Hepatocyte (in vitro differentiated cells): ENCODE data around the gene ARRB2.

Experiments
- EZH2 ChIP-seq: fragments of 200-600 bp; sonication (generic); IDR thresholded peaks from 2 replicates; pipeline ENCODE4 v1.6.1; 2016; ENCODE audit warnings: antibody characterized with exemption, mild to moderate bottlenecking, borderline replicate concordance
- EZH2phosphoT487 ChIP-seq: fragments of 200-600 bp; sonication (generic); IDR thresholded peaks from one replicate; pipeline ENCODE4 v1.6.1; 2018; ENCODE audit warnings: antibody characterized with exemption, mild to moderate bottlenecking, low read depth, moderate library complexity; ENCODE audit not compliant: unreplicated experiment, severe bottlenecking
- TF ChIP-seq, protein P1 (sequence below): fragments of 200-600 bp; sonication (generic); IDR thresholded peaks from 2 replicates; pipeline ENCODE4 v1.5.1; 2016; ENCODE audit warnings: antibody characterized with exemption, mild to moderate bottlenecking; ENCODE audit not compliant: poor library complexity

DNA sequence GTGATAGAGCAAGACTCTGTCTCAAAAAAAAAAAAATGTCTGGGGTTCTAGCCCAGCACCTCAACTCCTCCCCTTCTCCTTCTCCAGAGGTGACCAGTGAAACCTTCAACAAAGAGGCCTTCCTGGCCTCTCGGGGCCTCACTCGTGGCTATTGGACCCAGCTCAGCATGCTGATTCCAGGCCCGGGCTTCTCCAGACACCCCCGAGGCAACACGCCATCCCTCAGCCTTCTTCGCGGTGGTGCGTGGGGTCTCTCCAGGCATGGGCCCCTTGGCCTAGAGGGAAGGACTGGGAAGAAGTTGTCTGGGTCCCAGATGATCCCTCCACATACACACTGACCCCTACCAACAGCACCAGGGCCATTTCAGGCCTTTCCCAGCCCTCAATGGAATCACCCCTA is 32.8 kb downstream of the ARRB2 start:
- TF ChIP-seq, protein P1, sequence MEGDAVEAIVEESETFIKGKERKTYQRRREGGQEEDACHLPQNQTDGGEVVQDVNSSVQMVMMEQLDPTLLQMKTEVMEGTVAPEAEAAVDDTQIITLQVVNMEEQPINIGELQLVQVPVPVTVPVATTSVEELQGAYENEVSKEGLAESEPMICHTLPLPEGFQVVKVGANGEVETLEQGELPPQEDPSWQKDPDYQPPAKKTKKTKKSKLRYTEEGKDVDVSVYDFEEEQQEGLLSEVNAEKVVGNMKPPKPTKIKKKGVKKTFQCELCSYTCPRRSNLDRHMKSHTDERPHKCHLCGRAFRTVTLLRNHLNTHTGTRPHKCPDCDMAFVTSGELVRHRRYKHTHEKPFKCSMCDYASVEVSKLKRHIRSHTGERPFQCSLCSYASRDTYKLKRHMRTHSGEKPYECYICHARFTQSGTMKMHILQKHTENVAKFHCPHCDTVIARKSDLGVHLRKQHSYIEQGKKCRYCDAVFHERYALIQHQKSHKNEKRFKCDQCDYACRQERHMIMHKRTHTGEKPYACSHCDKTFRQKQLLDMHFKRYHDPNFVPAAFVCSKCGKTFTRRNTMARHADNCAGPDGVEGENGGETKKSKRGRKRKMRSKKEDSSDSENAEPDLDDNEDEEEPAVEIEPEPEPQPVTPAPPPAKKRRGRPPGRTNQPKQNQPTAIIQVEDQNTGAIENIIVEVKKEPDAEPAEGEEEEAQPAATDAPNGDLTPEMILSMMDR, result no peak
- TF ChIP-seq EZH2 (no peak), EZH2phosphoT487 (no peak)
